ENCODE measurements around the gene PNKD. TPM values are rescaled to one million over a fixed set of nuclear protein-coding genes. Genes with fewer than 3 reads are reported as not detected.

PNKD gene
- total and polyA plus RNA-seq, 2 donors from 2014 or later: 90.6 to 244 TPM

- Histone ChIP-seq H3K9me3 (ENCODE audit: control insufficient read depth in 2 of 3, insufficient read depth in 1 of 3, low read length in 3 of 3) (no peaks in the 10 kb centered on the region), H3K4me3 (ENCODE audit: low read length in 3 of 3) (no peak overlapping the region), H3K36me3 (ENCODE audit: control insufficient read depth in 2 of 3, insufficient read depth in 3 of 3, low read length in 3 of 3) (no peaks in the 10 kb centered on the region), H3K27me3 (ENCODE audit: control insufficient read depth, insufficient read depth, low read length) (no peaks in the 10 kb centered on the region), H3K27ac (ENCODE audit: low read depth in 2 of 2, low read length in 2 of 2) (no peak overlapping the region), H3K9ac (ENCODE audit: low read length in 3 of 3) (no peak overlapping the region), H3K4me1 (ENCODE audit: control insufficient read depth in 2 of 3, insufficient read depth in 2 of 3, low read depth in 1 of 3, low read length in 3 of 3) (peaks cover 4 to 6% (median 5%) of the 10 kb centered on the region in 3 donors)
- DNase-seq (peak in 1 of 5 donors; percentile 79), FAIRE-seq (no peak)
- no peak for TF ChIP-seq CTCF (IDR thresholded peaks at IDR 0.05; ENCODE audit: borderline replicate concordance, extremely low read depth, insufficient read depth)
- intact Hi-C loops (cut with DNase I): no loop called here
Observed at GRCh38 chr2:218315397-218315796, 45.1 kb downstream of the PNKD start.

- FAIRE-seq (no peak), DNase-seq (no peak)
- no peaks in the 10 kb centered on the region for H3K9me3 ChIP-seq (ENCODE audit: control insufficient read depth in 2 of 3, insufficient read depth in 1 of 3, low read length in 3 of 3)
- intact Hi-C loops (cut with DNase I): no loop called here
- peaks cover under 1 to 8% (median 5%) of the 10 kb centered on the region in 3 donors for H3K4me1 ChIP-seq (ENCODE audit: control insufficient read depth in 2 of 3, insufficient read depth in 2 of 3, low read depth in 1 of 3, low read length in 3 of 3)
- no peaks in the 10 kb centered on the region for H3K27me3 ChIP-seq (ENCODE audit: control insufficient read depth, insufficient read depth, low read length)
- no peaks in the 10 kb centered on the region for H3K36me3 ChIP-seq (ENCODE audit: control insufficient read depth in 2 of 3, insufficient read depth in 3 of 3, low read length in 3 of 3)
- no peak for TF ChIP-seq CTCF (IDR thresholded peaks at IDR 0.05; ENCODE audit: borderline replicate concordance, extremely low read depth, insufficient read depth)
- no peak overlapping the region for H3K9ac ChIP-seq (ENCODE audit: low read length in 3 of 3)
- no peak overlapping the region for H3K4me3 ChIP-seq (ENCODE audit: low read length in 3 of 3)
- no peak overlapping the region for H3K27ac ChIP-seq (ENCODE audit: low read depth in 2 of 2, low read length in 2 of 2)
Observed at GRCh38 chr2:218317303-218317630, 46.9 kb downstream of the PNKD start.

- DNase-seq: no peak
- intact Hi-C loops (cut with DNase I): no loop called here
- no peaks in the 10 kb centered on the region for H3K27me3 ChIP-seq (ENCODE audit: control insufficient read depth, insufficient read depth, low read length)
- no peaks in the 10 kb centered on the region for H3K9me3 ChIP-seq (ENCODE audit: control insufficient read depth in 2 of 3, insufficient read depth in 1 of 3, low read length in 3 of 3)
- no peak overlapping the region for H3K9ac ChIP-seq (ENCODE audit: low read length in 3 of 3)
- no peak overlapping the region for H3K27ac ChIP-seq (ENCODE audit: low read depth in 2 of 2, low read length in 2 of 2)
- no peak for FAIRE-seq
- no peak for TF ChIP-seq CTCF (IDR thresholded peaks at IDR 0.05; ENCODE audit: borderline replicate concordance, extremely low read depth, insufficient read depth)
- no peak overlapping the region for H3K4me3 ChIP-seq (ENCODE audit: low read length in 3 of 3)
- peaks cover 0 to 12% (median 9%) of the 10 kb centered on the region in 3 donors for H3K4me1 ChIP-seq (ENCODE audit: control insufficient read depth in 2 of 3, insufficient read depth in 2 of 3, low read depth in 1 of 3, low read length in 3 of 3)
- no peaks in the 10 kb centered on the region for H3K36me3 ChIP-seq (ENCODE audit: control insufficient read depth in 2 of 3, insufficient read depth in 3 of 3, low read length in 3 of 3)
Observed at GRCh38 chr2:218317835-218318234, 47.5 kb downstream of the PNKD start.

GRCh38 chr2:218318241-218318640 lies 47.9 kb downstream of the PNKD start:
- FAIRE-seq (no peak), DNase-seq (no peak)
- TF ChIP-seq CTCF (IDR thresholded peaks at IDR 0.05; ENCODE audit: borderline replicate concordance, extremely low read depth, insufficient read depth): no peak
- intact Hi-C loops (cut with DNase I): no loop called here
- H3K27ac ChIP-seq (ENCODE audit: low read depth in 2 of 2, low read length in 2 of 2): no peak overlapping the region
- H3K27me3 ChIP-seq (ENCODE audit: control insufficient read depth, insufficient read depth, low read length): no peaks in the 10 kb centered on the region
- H3K9ac ChIP-seq (ENCODE audit: low read length in 3 of 3): no peak overlapping the region
- no peaks in the 10 kb centered on the region for H3K36me3 ChIP-seq (ENCODE audit: control insufficient read depth in 2 of 3, insufficient read depth in 3 of 3, low read length in 3 of 3)
- H3K4me1 ChIP-seq (ENCODE audit: control insufficient read depth in 2 of 3, insufficient read depth in 2 of 3, low read depth in 1 of 3, low read length in 3 of 3): peaks cover 0 to 12% (median 9%) of the 10 kb centered on the region in 3 donors
- H3K9me3 ChIP-seq (ENCODE audit: control insufficient read depth in 2 of 3, insufficient read depth in 1 of 3, low read length in 3 of 3): no peaks in the 10 kb centered on the region
- H3K4me3 ChIP-seq (ENCODE audit: low read length in 3 of 3): no peak overlapping the region

Measured in kidney (tissue), 14 donors.